Measurements from ENCODE around the gene NELL2.

NELL2 gene

GRCh38 chr12:44507461-44507860, 368.7 kb downstream of the NELL2 start:
- ATAC-seq (replicated peaks), result no peak
- H3K9me3 Mint-ChIP-seq, result no peaks in the 10 kb centered on the region
- H3K27me3 Mint-ChIP-seq, result no peaks in the 10 kb centered on the region
- H3K36me3 Mint-ChIP-seq (ENCODE audit: insufficient read depth), result no peaks in the 10 kb centered on the region
- no peaks in the 10 kb centered on the region for H3K4me1 Mint-ChIP-seq (ENCODE audit: low read depth in 2 of 2)
- H3K27ac Mint-ChIP-seq, result peak overlapping the region in 1 of 2 donors; percentile 13
- DNase-seq, result no peak
- H3K4me3 Mint-ChIP-seq, result no peak overlapping the region

GRCh38 chr12:44504799-44505198, 371.3 kb downstream of the NELL2 start:
- DNase-seq (no peak), ATAC-seq (replicated peaks) (no peak)
- H3K4me1 Mint-ChIP-seq (ENCODE audit: low read depth in 2 of 2), result no peaks in the 10 kb centered on the region
- H3K4me3 Mint-ChIP-seq, result no peak overlapping the region
- no peaks in the 10 kb centered on the region for H3K9me3 Mint-ChIP-seq
- no peaks in the 10 kb centered on the region for H3K36me3 Mint-ChIP-seq (ENCODE audit: insufficient read depth)
- no peaks in the 10 kb centered on the region for H3K27me3 Mint-ChIP-seq
- no peak overlapping the region for H3K27ac Mint-ChIP-seq

GRCh38 chr12:44503329-44503728, 372.8 kb downstream of the NELL2 start:
- no peak for ATAC-seq (replicated peaks)
- Mint-ChIP-seq H3K4me3 (no peak overlapping the region), H3K4me1 (ENCODE audit: low read depth in 2 of 2) (no peaks in the 10 kb centered on the region), H3K9me3 (no peaks in the 10 kb centered on the region), H3K27me3 (no peaks in the 10 kb centered on the region), H3K27ac (no peak overlapping the region), H3K36me3 (ENCODE audit: insufficient read depth) (no peaks in the 10 kb centered on the region)
- no peak for DNase-seq

GRCh38 chr12:44502681-44503080, 373.4 kb downstream of the NELL2 start:
- Mint-ChIP-seq H3K27ac (no peak overlapping the region), H3K9me3 (no peaks in the 10 kb centered on the region), H3K27me3 (no peaks in the 10 kb centered on the region), H3K4me3 (no peak overlapping the region), H3K4me1 (ENCODE audit: low read depth in 2 of 2) (no peaks in the 10 kb centered on the region), H3K36me3 (ENCODE audit: insufficient read depth) (no peaks in the 10 kb centered on the region)
- DNase-seq (no peak), ATAC-seq (replicated peaks) (no peak)

- H3K27ac Mint-ChIP-seq, result no peak overlapping the region
- no peak for ATAC-seq (replicated peaks)
- H3K4me1 Mint-ChIP-seq (ENCODE audit: low read depth in 2 of 2), result no peaks in the 10 kb centered on the region
- no peak for DNase-seq
- no peak overlapping the region for H3K4me3 Mint-ChIP-seq
- H3K27me3 Mint-ChIP-seq, result peaks cover 3 to 5% of the 10 kb centered on the region in 2 donors
- H3K9me3 Mint-ChIP-seq, result no peaks in the 10 kb centered on the region
- H3K36me3 Mint-ChIP-seq (ENCODE audit: insufficient read depth), result no peaks in the 10 kb centered on the region
Measured at GRCh38 chr12:44500423-44500822, 375.7 kb downstream of the NELL2 start.

GRCh38 chr12:44497044-44497443, 379.1 kb downstream of the NELL2 start:
- Mint-ChIP-seq H3K27me3 (peaks cover 13 to 30% of the 10 kb centered on the region in 2 donors), H3K36me3 (ENCODE audit: insufficient read depth) (no peaks in the 10 kb centered on the region), H3K27ac (no peak overlapping the region), H3K9me3 (peaks cover 0 to 5% of the 10 kb centered on the region in 2 donors), H3K4me3 (no peak overlapping the region), H3K4me1 (ENCODE audit: low read depth in 2 of 2) (no peaks in the 10 kb centered on the region)
- ATAC-seq (replicated peaks), result no peak
- DNase-seq, result no peak

- no peak overlapping the region for H3K4me3 Mint-ChIP-seq
- H3K36me3 Mint-ChIP-seq (ENCODE audit: insufficient read depth), result no peaks in the 10 kb centered on the region
- ATAC-seq (replicated peaks) (no peak), DNase-seq (no peak)
- peaks cover 0 to 5% of the 10 kb centered on the region in 2 donors for H3K9me3 Mint-ChIP-seq
- H3K27ac Mint-ChIP-seq, result no peak overlapping the region
- H3K4me1 Mint-ChIP-seq (ENCODE audit: low read depth in 2 of 2), result no peaks in the 10 kb centered on the region
- H3K27me3 Mint-ChIP-seq, result peaks cover 7 to 22% of the 10 kb centered on the region in 2 donors
Measured at GRCh38 chr12:44490181-44490580, 385.9 kb downstream of the NELL2 start.

GRCh38 chr12:44488180-44488579, 387.9 kb downstream of the NELL2 start:
- H3K27me3 Mint-ChIP-seq, result peaks cover 8 to 9% of the 10 kb centered on the region in 2 donors
- H3K4me3 Mint-ChIP-seq, result no peak overlapping the region
- peaks cover 0 to 2% of the 10 kb centered on the region in 2 donors for H3K9me3 Mint-ChIP-seq
- no peaks in the 10 kb centered on the region for H3K36me3 Mint-ChIP-seq (ENCODE audit: insufficient read depth)
- no peak for DNase-seq
- H3K27ac Mint-ChIP-seq, result no peak overlapping the region
- no peaks in the 10 kb centered on the region for H3K4me1 Mint-ChIP-seq (ENCODE audit: low read depth in 2 of 2)
- ATAC-seq (replicated peaks), result no peak

- H3K27me3 Mint-ChIP-seq, result peaks cover 0 to 12% of the 10 kb centered on the region in 2 donors
- DNase-seq (no peak), ATAC-seq (replicated peaks) (no peak)
- H3K4me3 Mint-ChIP-seq, result no peak overlapping the region
- H3K36me3 Mint-ChIP-seq (ENCODE audit: insufficient read depth), result no peaks in the 10 kb centered on the region
- peaks cover 0 to 3% of the 10 kb centered on the region in 2 donors for H3K9me3 Mint-ChIP-seq
- H3K27ac Mint-ChIP-seq, result no peak overlapping the region
- no peaks in the 10 kb centered on the region for H3K4me1 Mint-ChIP-seq (ENCODE audit: low read depth in 2 of 2)
Measured at GRCh38 chr12:44484862-44485261, 391.3 kb downstream of the NELL2 start.

GRCh38 chr12:44477331-44477980, 398.7 kb downstream of the NELL2 start:
- H3K4me1 Mint-ChIP-seq (ENCODE audit: low read depth in 2 of 2), result no peaks in the 10 kb centered on the region
- no peak for DNase-seq
- no peak for ATAC-seq (replicated peaks)
- no peak overlapping the region for H3K27ac Mint-ChIP-seq
- no peak overlapping the region for H3K4me3 Mint-ChIP-seq
- H3K36me3 Mint-ChIP-seq (ENCODE audit: insufficient read depth), result no peaks in the 10 kb centered on the region
- peaks cover 5 to 27% of the 10 kb centered on the region in 2 donors for H3K27me3 Mint-ChIP-seq
- H3K9me3 Mint-ChIP-seq, result peaks cover 14 to 42% of the 10 kb centered on the region in 2 donors

- no peak overlapping the region for H3K27ac Mint-ChIP-seq
- no peaks in the 10 kb centered on the region for H3K4me1 Mint-ChIP-seq (ENCODE audit: low read depth in 2 of 2)
- H3K9me3 Mint-ChIP-seq, result peaks cover 14 to 42% of the 10 kb centered on the region in 2 donors
- H3K36me3 Mint-ChIP-seq (ENCODE audit: insufficient read depth), result no peaks in the 10 kb centered on the region
- H3K4me3 Mint-ChIP-seq, result no peak overlapping the region
- peaks cover 5 to 27% of the 10 kb centered on the region in 2 donors for H3K27me3 Mint-ChIP-seq
- DNase-seq (no peak), ATAC-seq (replicated peaks) (no peak)
Measured at GRCh38 chr12:44476683-44477082, 399.4 kb downstream of the NELL2 start.

- ATAC-seq (replicated peaks) (no peak), DNase-seq (no peak)
- Mint-ChIP-seq H3K36me3 (ENCODE audit: insufficient read depth) (no peaks in the 10 kb centered on the region), H3K4me1 (ENCODE audit: low read depth in 2 of 2) (no peaks in the 10 kb centered on the region), H3K9me3 (no peaks in the 10 kb centered on the region), H3K4me3 (no peak overlapping the region), H3K27me3 (no peaks in the 10 kb centered on the region), H3K27ac (no peak overlapping the region)
Measured at GRCh38 chr12:44465139-44465538, 411.0 kb downstream of the NELL2 start.

GRCh38 chr12:44464180-44464579, 411.9 kb downstream of the NELL2 start:
- DNase-seq (no peak), ATAC-seq (replicated peaks) (no peak)
- no peak overlapping the region for H3K27ac Mint-ChIP-seq
- H3K36me3 Mint-ChIP-seq (ENCODE audit: insufficient read depth), result no peaks in the 10 kb centered on the region
- H3K27me3 Mint-ChIP-seq, result no peaks in the 10 kb centered on the region
- H3K4me3 Mint-ChIP-seq, result no peak overlapping the region
- H3K4me1 Mint-ChIP-seq (ENCODE audit: low read depth in 2 of 2), result no peaks in the 10 kb centered on the region
- no peaks in the 10 kb centered on the region for H3K9me3 Mint-ChIP-seq

GRCh38 chr12:44462729-44463128, 413.4 kb downstream of the NELL2 start:
- Mint-ChIP-seq H3K27me3 (no peaks in the 10 kb centered on the region), H3K36me3 (ENCODE audit: insufficient read depth) (no peaks in the 10 kb centered on the region), H3K4me3 (no peak overlapping the region), H3K9me3 (no peaks in the 10 kb centered on the region), H3K4me1 (ENCODE audit: low read depth in 2 of 2) (no peaks in the 10 kb centered on the region), H3K27ac (no peak overlapping the region)
- no peak for DNase-seq
- ATAC-seq (replicated peaks), result no peak

Measured in effector memory CD8-positive, alpha-beta T cell (primary cell).